Loucy (cell line): ENCODE measurements around the gene C4B.

Experiments used
- CTCF ChIP-seq: fragments of 200-600 bp; sonication (generic); conservative IDR thresholded peaks from 2 replicates; pipeline ENCODE4 v1.5.1; 2014; ENCODE audit warnings: mild to moderate bottlenecking, antibody characterized with exemption, low read length
- EZH2phosphoT487 ChIP-seq: fragments of 200-600 bp; IDR thresholded peaks from 2 replicates; pipeline ENCODE4 v1.6.1; 2018; ENCODE audit warnings: antibody characterized with exemption, mild to moderate bottlenecking, moderate library complexity, borderline replicate concordance

GRCh38 chr6:32073613-32074012 is 59.0 kb downstream of the C4B start:
- TF ChIP-seq CTCF (no peak), EZH2phosphoT487 (no peak)
